Measurements from ENCODE around the gene ASGR2. TPM values are rescaled to one million over a fixed set of nuclear protein-coding genes. Genes with fewer than 3 reads are reported as not detected.
A peak's percentile ranks its signal among the peaks of the same experiment; 100 is the strongest.

The ASGR2 gene
- total RNA-seq, 2 donors from 2014 or later: 0.45 to 0.49 TPM

DNA sequence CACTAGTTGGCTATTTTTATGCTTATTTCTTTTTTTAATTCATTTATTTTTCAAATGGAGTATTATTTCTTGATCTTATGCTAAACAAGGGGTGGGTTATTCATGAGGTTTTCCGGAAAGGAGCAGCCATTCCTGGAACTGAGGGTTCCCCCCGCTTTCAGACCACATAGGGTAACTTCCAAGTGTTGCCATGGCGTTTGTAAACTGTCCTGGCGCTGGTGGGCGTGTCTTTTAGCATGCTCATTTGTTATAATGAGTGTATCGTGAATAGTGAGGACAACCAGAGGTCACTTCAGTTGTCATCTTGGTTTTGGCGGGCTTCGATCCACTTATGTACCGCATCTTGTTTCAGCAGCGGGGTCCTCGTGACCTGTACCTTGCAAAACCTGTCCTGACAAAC is 29.6 kb upstream of the ASGR2 start:
- Histone ChIP-seq H3K4me3 (no peak overlapping the region), H3K4me1 (peaks cover 8% of the 10 kb centered on the region), H3K27me3 (no peaks in the 10 kb centered on the region), H3K9ac (ENCODE audit: low read depth in 2 of 2, low read length in 2 of 2) (no peak overlapping the region), H3K9me3 (no peaks in the 10 kb centered on the region), H3K36me3 (no peaks in the 10 kb centered on the region), H3K27ac (no peak overlapping the region)
- DNase-seq: no peak
- TF ChIP-seq, protein P1, sequence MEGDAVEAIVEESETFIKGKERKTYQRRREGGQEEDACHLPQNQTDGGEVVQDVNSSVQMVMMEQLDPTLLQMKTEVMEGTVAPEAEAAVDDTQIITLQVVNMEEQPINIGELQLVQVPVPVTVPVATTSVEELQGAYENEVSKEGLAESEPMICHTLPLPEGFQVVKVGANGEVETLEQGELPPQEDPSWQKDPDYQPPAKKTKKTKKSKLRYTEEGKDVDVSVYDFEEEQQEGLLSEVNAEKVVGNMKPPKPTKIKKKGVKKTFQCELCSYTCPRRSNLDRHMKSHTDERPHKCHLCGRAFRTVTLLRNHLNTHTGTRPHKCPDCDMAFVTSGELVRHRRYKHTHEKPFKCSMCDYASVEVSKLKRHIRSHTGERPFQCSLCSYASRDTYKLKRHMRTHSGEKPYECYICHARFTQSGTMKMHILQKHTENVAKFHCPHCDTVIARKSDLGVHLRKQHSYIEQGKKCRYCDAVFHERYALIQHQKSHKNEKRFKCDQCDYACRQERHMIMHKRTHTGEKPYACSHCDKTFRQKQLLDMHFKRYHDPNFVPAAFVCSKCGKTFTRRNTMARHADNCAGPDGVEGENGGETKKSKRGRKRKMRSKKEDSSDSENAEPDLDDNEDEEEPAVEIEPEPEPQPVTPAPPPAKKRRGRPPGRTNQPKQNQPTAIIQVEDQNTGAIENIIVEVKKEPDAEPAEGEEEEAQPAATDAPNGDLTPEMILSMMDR (IDR thresholded peaks at IDR 0.05): no peak
- intact Hi-C loops (cut with DNase I): no loop called here

DNA sequence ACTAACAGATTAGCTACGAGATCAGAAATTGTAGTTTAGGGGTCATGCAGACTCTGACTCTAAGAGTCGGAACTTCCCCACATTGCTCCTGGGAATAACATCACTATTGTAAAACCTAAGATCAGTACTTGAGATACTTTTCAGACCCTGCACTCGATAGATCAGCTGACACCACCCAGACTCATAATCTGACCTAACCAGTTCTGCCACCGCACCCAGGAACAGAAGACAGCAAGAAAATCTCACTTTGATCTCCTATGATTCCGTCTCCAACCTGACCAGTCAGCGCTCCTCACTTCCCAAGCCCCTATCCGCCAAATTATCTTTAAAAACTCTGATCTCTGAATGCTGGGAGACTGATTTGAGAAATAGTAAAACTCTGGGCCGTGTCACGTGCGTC is 27.2 kb upstream of the ASGR2 start:
- no peaks in the 10 kb centered on the region for H3K27me3 ChIP-seq
- TF ChIP-seq, protein P1 (IDR thresholded peaks at IDR 0.05): no peak

DNA sequence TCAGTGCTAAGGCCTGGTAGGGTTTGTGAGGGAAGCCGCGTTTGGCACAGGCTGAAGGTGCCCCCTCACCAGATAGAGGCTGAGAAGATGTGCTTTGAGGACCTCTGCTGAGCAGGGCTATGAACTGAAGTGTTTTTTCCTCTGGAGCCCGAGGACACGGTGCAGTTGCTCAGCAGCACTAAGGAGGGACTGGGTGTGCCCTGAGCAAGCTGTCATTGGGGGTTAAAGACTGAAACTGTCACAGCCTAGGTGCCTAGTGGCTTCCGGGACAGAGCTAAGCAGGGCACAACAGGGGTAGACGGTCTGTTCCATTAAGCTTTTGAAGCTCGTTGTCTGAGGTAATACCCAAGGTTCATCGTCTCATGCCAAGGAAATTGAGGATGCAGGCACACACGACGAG is 24.8 kb upstream of the ASGR2 start:
- no peaks in the 10 kb centered on the region for H3K9me3 ChIP-seq
- peak; percentile 56 for DNase-seq
- H3K4me3 ChIP-seq: no peak overlapping the region
- H3K4me1 ChIP-seq: peaks cover 8% of the 10 kb centered on the region
- TF ChIP-seq, protein P1 (IDR thresholded peaks at IDR 0.05): no peak
- no peak overlapping the region for H3K27ac ChIP-seq
- peak overlapping the region; percentile 14 to 48 for H3K9ac ChIP-seq (ENCODE audit: low read depth in 2 of 2, low read length in 2 of 2)
- no peaks in the 10 kb centered on the region for H3K36me3 ChIP-seq
- no peaks in the 10 kb centered on the region for H3K27me3 ChIP-seq
- intact Hi-C loops (cut with DNase I): no loop called here

More for the DNA sequence above, 27.2 kb upstream of the ASGR2 start:
- no peak overlapping the region for H3K27ac ChIP-seq
- DNase-seq: peak; percentile 78
- intact Hi-C loops (cut with DNase I): no loop called here
- no peaks in the 10 kb centered on the region for H3K9me3 ChIP-seq
- H3K4me3 ChIP-seq: no peak overlapping the region
- H3K36me3 ChIP-seq: no peaks in the 10 kb centered on the region
- H3K4me1 ChIP-seq: peaks cover 8% of the 10 kb centered on the region
- H3K9ac ChIP-seq (ENCODE audit: low read depth in 2 of 2, low read length in 2 of 2): no peak overlapping the region

DNA sequence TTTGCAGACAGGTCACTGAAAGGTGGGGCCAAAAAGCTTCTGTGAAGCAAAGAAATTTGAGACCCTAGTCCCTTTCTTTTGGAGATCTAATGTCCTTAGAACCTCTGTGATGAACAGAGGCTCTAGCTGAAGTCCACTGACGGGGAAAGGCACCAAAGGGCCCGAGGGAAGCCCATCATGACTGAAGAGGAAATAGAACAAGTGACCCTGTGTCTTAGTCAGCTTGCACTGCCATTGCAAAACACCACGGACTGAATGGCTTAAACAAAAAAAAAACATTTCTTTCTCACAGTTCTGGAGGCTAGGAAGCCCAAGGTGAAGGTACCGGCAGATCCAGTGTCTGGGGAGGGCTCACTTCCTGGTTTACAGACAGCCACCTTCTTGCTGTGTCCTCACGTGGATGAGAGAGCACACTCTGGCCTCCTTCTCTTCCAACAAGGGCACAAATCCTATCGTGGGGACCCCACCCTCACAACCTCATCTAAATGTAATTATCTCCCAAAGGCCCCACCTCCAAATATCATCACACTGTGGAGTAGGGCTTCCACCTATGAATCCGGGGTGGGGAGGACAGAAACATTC is 24.3 kb upstream of the ASGR2 start:
- H3K27me3 ChIP-seq: no peaks in the 10 kb centered on the region
- TF ChIP-seq, protein P1 (IDR thresholded peaks at IDR 0.05): no peak
- no peak for DNase-seq
- intact Hi-C loops (cut with DNase I): no loop called here
- H3K4me3 ChIP-seq: no peak overlapping the region
- H3K27ac ChIP-seq: no peak overlapping the region
- peaks cover 8% of the 10 kb centered on the region for H3K4me1 ChIP-seq
- H3K9ac ChIP-seq (ENCODE audit: low read depth in 2 of 2, low read length in 2 of 2): no peak overlapping the region
- H3K9me3 ChIP-seq: no peaks in the 10 kb centered on the region
- no peaks in the 10 kb centered on the region for H3K36me3 ChIP-seq

DNA sequence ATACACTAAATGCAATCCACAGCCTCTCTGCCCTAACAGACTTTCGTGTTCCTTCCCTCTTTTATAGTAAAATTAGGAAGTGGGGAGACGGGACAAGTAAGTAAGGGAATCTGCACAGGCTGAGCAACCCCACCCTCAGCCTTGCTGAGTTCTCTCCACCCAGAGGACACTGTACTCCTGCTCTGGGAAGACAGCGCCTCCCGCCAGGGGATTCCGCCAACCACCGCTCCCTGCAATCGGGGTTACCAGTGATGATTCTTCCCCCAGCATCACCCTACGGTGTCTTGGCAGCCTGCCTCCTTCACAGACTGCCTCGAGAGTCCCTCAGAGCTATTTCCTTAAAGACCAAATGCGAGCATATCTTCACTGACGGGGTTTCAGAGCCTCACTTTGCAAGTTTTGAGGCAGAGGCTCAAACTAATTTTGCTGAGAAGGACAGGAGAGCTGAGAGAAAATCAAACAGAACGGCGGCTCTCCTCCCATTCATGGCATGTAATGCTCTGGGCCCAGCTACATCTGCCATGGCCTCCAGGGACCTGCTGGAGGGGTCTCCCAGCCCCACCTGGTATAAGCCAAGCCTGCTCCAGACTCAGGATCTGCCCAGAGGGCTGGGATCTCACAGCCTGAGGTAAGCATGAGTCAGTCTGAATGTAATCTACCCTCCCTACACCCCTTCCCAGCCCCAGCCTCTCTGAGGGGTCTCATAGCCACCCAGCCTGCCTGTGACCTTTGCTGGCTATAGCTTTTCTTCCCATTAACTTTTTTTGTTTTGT is 22.7 kb upstream of the ASGR2 start:
- Histone ChIP-seq H3K27me3 (no peaks in the 10 kb centered on the region), H3K4me3 (no peak overlapping the region), H3K9ac (ENCODE audit: low read depth in 2 of 2, low read length in 2 of 2) (no peak overlapping the region), H3K4me1 (peaks cover 8% of the 10 kb centered on the region), H3K36me3 (no peaks in the 10 kb centered on the region), H3K27ac (no peak overlapping the region), H3K9me3 (no peaks in the 10 kb centered on the region)
- intact Hi-C loops (cut with DNase I): loop anchor here (2.0 kb wide), 1 partner anchor 85 kb away; no protein-coding TSS in a partner anchor
- TF ChIP-seq, protein P1 (IDR thresholded peaks at IDR 0.05): no peak
- DNase-seq: no peak

Measured in colonic mucosa (tissue), 4 donors.